Right lobe of liver (tissue), 4 donors: ENCODE data around the gene KCNH1.

Experiments used
- POLR2A ChIP-seq: fragments of 450-650 bp; IDR thresholded peaks from one replicate; pipeline ENCODE4 v1.6.1; 2017; ENCODE audit warnings: antibody characterized with exemption, mild to moderate bottlenecking
- TF ChIP-seq, protein P1 (sequence below), 4 donors: fragments of 200-600 bp in 3 of 4; fragments of 450-650 bp in 1 of 4; IDR thresholded peaks; one replicate each; pipeline versions ENCODE4 v1.5.1 to v1.8.0; 2016 to 2022; ENCODE audit warnings: antibody characterized with exemption in 4 of 4, mild to moderate bottlenecking in 2 of 4
- donor health status: DM: no; HTN: no; CAD: no.
- donor health status: DM: no; HTN: no; CAD: no.
- donor health status: DM: no; HTN: yes; CAD: no.

DNA sequence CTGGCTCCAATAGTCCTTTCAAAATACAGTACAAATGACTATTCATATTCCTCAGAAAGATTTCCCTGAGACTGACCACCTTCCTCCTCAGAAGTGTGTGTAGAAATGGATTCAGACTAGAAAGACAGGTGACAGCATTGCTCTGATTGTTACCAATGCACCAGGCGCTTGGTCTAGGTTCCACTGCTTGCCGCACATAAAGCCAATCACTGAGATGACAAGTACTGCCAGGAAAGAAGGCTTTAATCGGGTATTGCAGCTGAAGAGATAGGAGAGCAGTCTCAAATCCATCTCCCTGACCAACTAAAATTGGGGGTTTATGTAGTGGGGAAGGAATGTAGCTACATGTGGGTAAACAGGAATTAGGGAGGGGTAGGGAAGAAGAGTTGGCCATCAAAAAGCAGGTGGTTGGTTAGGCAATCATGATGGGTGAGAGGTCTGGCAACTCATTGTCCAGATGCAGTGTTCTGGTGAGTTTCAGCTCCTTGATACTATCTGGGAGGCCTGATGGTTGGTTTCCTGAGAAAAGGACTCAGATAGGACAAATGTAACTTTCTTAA is 98.0 kb downstream of the KCNH1 start:
- TF ChIP-seq, protein P1, sequence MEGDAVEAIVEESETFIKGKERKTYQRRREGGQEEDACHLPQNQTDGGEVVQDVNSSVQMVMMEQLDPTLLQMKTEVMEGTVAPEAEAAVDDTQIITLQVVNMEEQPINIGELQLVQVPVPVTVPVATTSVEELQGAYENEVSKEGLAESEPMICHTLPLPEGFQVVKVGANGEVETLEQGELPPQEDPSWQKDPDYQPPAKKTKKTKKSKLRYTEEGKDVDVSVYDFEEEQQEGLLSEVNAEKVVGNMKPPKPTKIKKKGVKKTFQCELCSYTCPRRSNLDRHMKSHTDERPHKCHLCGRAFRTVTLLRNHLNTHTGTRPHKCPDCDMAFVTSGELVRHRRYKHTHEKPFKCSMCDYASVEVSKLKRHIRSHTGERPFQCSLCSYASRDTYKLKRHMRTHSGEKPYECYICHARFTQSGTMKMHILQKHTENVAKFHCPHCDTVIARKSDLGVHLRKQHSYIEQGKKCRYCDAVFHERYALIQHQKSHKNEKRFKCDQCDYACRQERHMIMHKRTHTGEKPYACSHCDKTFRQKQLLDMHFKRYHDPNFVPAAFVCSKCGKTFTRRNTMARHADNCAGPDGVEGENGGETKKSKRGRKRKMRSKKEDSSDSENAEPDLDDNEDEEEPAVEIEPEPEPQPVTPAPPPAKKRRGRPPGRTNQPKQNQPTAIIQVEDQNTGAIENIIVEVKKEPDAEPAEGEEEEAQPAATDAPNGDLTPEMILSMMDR (IDR thresholded peaks at IDR 0.05): no peak
- no peak for TF ChIP-seq POLR2A
